NCI-H2171 (cell line): ENCODE measurements around the gene KLC3.
"Not testable (repeated sequence)": the region's sequence is repeated elsewhere in the genome, so short reads cannot be mapped to it uniquely, and the experiment has no call there.

Source experiments
- DNase-seq: peaks from one replicate; lab custom pipeline; 2025; lab: John Stamatoyannopoulos, UW

The KLC3 gene

DNA sequence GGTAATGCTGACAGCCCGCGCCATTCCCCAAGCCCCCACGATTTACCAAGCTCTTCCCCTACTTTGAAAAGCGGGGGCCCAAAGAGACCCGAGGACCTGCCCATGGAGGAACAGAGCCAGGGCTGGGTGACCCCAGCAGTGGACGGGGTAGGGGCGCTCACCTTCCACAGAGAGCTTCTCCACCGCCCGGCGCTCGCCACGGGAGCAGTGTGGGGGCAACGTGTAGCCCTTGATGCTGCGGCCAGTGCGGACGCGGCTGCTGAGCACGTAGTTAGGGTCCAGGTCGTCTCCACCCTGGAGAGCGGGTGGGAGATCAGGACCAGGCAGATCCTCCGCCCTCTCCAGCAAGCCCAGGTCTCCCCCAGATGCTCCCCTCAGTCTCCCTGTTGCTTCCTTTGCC lies 25.2 kb upstream of the KLC3 start:
- DNase-seq, result no peak

- no peak for DNase-seq
Measured at GRCh38 chr19:45320997-45321775, 19.4 kb upstream of the KLC3 start.

DNA sequence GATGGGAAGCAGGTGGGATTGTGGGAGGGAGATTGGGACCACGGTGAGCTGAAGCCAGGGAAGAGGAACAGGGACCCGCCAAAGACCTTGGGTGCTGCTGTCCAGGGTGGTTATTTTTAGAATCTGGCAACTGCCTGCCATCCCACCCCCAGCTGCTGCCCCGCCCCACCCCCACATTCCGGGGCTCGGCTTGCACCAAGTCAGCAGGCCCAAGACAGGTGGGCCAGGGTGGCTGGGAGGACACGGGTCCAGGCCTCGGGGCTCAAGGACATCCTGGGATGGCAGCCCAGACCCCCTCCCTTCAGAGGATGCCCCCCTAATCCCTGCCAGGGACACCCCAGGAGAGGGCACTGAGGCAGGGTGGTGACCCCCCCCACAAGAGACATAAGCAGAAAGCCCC lies 18.7 kb upstream of the KLC3 start:
- DNase-seq, result no peak

GRCh38 chr19:45322311-45322710 lies 18.2 kb upstream of the KLC3 start:
- peak; percentile 60 for DNase-seq

GRCh38 chr19:45322744-45323281 lies 17.7 kb upstream of the KLC3 start, which contains the start of gene CKM:
Gene CKM (minus strand): TSS chr19:45322875. CDS start chr19:45319713, 3,162 bp downstream.
- no peak for DNase-seq

DNA sequence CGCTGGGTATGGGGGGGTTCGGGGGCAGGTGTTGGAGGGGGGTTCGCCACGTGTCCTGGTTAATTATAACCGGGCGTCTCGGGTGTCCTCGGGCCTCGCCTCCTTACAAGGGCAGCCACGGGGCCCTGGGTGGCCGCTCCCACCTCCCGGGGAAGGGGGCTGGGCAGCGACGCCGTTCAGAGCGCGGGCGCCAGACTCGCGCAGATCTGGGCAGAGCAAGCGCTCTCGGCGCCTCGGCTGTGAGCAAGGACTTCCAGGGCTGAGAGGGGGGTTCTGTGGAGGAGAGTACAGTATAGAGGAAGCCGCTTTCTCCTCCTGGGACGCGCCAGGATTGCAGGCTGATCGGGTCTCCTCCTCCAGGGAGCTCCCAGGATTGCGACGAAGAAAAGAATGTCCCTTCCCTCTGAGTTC lies 16.9 kb upstream of the KLC3 start:
- DNase-seq, result no peak

DNA sequence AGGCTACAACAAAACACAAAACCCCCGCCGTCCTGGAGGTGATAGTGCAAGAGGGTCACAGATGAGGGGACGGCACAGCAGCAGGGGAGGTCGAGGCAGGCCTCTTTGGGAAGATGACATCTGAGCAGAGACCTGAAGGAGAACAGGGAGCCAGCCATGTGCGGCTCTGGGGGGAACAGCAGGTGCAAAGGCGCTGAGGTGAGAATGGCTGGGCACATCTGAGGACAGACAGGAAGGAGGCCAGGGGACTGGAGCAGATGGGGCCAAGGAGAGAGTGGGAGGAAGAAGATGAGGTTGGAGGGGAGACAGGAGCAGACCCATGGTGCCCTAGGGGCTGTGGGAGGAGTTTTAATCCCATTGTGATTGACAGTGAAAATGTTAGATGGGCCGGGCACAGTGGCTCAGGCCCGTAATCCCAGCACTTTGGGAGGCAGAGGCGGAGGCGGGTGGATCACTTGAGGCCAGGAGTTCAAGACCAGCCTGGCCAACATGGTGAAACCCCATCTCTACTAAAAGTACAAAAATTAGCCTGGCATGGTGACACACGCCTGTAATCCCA lies 16.1 kb upstream of the KLC3 start:
- DNase-seq, result no peak

GRCh38 chr19:45327404-45328143 lies 13.0 kb upstream of the KLC3 start:
- DNase-seq, result no peak

GRCh38 chr19:45331411-45331810 lies 9.1 kb upstream of the KLC3 start:
- DNase-seq, result no peak

DNA sequence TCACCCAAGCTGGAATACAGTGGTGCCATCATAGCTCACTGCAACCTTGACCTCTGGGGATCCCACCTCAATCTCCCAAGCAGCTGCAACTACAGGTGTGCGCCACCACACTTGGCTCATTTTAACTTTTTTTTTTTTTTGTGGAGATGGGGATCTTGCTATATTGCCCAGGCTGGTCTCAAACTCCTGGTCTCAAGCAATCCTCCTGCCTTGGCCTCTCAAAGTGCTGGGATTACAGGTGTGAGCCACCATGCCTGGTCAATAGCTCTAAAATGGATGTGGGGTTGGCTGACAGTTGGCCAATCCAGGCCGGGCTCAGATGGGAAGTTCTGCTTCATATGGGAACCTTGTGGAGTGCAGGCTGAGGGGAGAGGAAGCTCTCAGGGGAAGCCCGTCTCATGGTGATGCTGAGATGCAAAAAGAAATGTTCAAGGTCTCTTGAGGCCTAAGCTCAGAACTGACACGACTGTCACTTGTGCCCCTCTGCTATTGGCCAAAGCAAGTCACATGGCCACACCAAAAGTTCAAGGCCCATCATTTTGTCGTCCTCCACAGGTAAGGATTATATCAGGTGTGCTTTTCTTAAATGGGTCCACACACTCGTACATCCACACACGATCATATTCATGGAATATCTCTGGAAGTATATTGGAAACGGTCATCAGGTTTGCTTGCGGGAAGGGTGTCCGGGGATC lies 6.8 kb upstream of the KLC3 start:
- DNase-seq, result no peak

GRCh38 chr19:45334881-45335280 lies 5.7 kb upstream of the KLC3 start:
- not testable (repeated sequence) for DNase-seq

DNA sequence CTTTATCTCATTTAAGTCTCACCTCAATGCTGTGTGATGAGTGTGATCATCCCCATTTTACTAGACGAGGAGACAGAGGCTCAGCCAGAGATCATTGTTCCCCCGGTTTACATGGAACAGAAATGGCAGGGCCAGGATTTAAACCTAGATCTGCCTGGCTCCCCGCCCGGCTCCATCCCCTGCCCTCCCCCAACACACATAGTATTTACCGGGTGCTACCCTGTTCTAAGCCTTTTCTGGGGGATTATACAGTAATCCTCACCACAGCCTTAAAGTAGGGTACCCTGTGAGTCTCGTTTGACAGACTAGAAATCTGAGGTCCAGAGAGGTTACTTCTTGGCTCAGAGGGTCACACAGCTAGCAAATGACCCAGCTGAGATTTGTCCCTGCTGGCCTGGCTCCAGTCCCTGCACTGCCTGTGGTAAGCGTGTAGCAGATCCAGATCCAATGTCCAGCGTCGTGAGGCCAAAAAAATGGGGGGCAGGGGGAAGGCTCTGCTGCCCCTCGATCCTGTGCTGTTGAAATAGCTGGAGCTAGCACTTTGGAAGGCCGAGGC lies 3.8 kb upstream of the KLC3 start:
- DNase-seq, result no peak

GRCh38 chr19:45339629-45340028 lies 921 bp upstream of the KLC3 start:
- DNase-seq, result no peak

GRCh38 chr19:45340899-45341453 lies 426 bp downstream of the KLC3 start:
- DNase-seq, result no peak

- no peak for DNase-seq
Measured at GRCh38 chr19:45342911-45343310, 2.4 kb downstream of the KLC3 start.

DNA sequence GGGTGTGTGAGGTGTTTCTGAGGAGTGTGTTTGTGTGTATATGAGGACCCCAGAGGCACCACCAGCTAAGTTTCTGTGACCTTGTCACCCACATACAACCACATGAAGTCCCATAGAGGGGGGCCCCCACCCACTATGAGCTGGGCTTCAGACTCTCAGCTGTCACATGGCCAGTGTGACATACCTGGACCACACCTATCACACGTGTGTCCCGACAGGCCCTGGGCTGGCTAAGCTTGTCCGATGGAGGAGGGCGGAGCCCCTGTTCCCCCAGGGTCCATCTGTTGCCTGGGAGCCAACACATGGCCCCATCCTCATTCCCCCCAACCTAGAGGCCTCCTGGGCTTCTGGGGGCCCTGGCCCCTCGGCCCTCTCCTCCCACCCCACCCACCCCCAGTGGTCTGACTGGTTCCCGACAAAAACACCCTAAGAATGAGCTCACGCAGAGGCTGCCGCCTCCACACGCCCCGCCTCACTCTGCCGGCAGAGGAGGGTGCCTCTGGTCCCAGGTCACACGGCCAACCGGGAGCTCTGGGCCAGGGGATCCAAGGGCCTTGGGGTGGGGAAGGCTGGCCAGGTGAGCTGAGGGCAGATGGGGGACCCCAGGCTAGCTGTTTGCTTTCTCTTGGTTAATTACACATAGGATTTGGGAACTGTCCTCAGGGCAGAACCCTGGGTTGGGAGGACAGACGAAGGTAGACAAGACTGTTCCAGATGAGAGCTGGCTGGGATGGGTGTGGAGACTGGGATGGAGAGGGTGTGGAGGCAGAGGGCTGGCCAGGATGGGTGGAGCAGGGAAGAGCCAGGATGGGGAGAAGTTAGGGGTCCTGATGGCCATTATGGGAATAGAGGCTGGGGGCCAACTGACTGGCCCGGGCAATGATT lies 4.3 kb downstream of the KLC3 start:
- DNase-seq, result no peak

DNA sequence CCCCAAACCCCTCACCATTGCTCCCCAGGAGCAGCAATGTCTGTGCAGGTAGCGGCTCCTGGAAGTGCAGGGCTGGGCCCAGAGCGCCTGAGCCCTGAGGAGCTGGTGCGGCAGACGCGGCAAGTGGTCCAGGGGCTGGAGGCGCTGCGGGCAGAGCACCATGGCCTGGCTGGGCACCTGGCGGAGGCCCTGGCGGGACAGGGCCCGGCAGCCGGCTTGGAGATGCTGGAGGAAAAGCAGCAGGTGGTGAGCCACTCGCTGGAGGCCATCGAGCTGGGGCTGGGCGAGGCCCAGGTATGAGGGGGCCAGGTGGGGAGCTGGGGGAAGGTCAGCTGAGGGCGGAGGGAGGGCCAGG lies 4.9 kb downstream of the KLC3 start:
- no peak for DNase-seq

- DNase-seq, result no peak
Measured at GRCh38 chr19:45346449-45346848, 5.9 kb downstream of the KLC3 start.

GRCh38 chr19:45347570-45348366 lies 7.2 kb downstream of the KLC3 start:
- no peak for DNase-seq
